Measurements from ENCODE around the gene C18orf54.
A peak's percentile ranks its signal among the peaks of the same experiment; 100 is the strongest.
"Not testable (repeated sequence)": the region's sequence is repeated elsewhere in the genome, so short reads cannot be mapped to it uniquely, and the experiment has no call there.

The C18orf54 gene

GRCh38 chr18:54357082-54357659 is 535 bp upstream of the C18orf54 start:
- Histone ChIP-seq H3K36me3 (ENCODE audit: insufficient read depth, low read length) (no peaks in the 10 kb centered on the region), H3K27me3 (ENCODE audit: control insufficient read depth in 1 of 2, insufficient read depth in 2 of 2, low read length in 2 of 2) (no peaks in the 10 kb centered on the region), H3K9me3 (ENCODE audit: low read length) (no peaks in the 10 kb centered on the region), H3K4me1 (ENCODE audit: insufficient read depth, low read length) (peaks cover 10% of the 10 kb centered on the region), H3K4me3 (ENCODE audit: low read depth in 1 of 2, low read length in 2 of 2) (peak overlapping the region; percentile 80 to 92), H3K27ac (ENCODE audit: low read depth, low read length) (peak overlapping the region; percentile 37), H3K9ac (ENCODE audit: low read length) (peak overlapping the region; percentile 59)

GRCh38 chr18:54358495-54359040 is 862 bp downstream of the C18orf54 start:
- Histone ChIP-seq H3K27ac (ENCODE audit: low read depth, low read length) (peak overlapping the region; percentile 13), H3K9me3 (ENCODE audit: low read length) (no peaks in the 10 kb centered on the region), H3K4me3 (ENCODE audit: low read depth in 1 of 2, low read length in 2 of 2) (peak overlapping the region; percentile 80 to 92), H3K9ac (ENCODE audit: low read length) (peak overlapping the region; percentile 59), H3K36me3 (ENCODE audit: insufficient read depth, low read length) (no peaks in the 10 kb centered on the region), H3K4me1 (ENCODE audit: insufficient read depth, low read length) (peaks cover 10% of the 10 kb centered on the region), H3K27me3 (ENCODE audit: control insufficient read depth in 1 of 2, insufficient read depth in 2 of 2, low read length in 2 of 2) (no peaks in the 10 kb centered on the region)

- H3K4me3 ChIP-seq (ENCODE audit: low read depth in 1 of 2, low read length in 2 of 2) = no peak overlapping the region
- H3K4me1 ChIP-seq (ENCODE audit: insufficient read depth, low read length) = peaks cover 10% of the 10 kb centered on the region
- H3K9ac ChIP-seq (ENCODE audit: low read length) = no peak overlapping the region
- H3K36me3 ChIP-seq (ENCODE audit: insufficient read depth, low read length) = no peaks in the 10 kb centered on the region
- no peaks in the 10 kb centered on the region for H3K27me3 ChIP-seq (ENCODE audit: control insufficient read depth in 1 of 2, insufficient read depth in 2 of 2, low read length in 2 of 2)
- H3K27ac ChIP-seq (ENCODE audit: low read depth, low read length) = no peak overlapping the region
- H3K9me3 ChIP-seq (ENCODE audit: low read length) = no peaks in the 10 kb centered on the region
Observed at GRCh38 chr18:54359233-54359632, 1.5 kb downstream of the C18orf54 start.

- no peaks in the 10 kb centered on the region for H3K36me3 ChIP-seq (ENCODE audit: insufficient read depth, low read length)
Observed at GRCh38 chr18:54360406-54360805, 2.7 kb downstream of the C18orf54 start.

GRCh38 chr18:54378057-54378456 is 20.4 kb downstream of the C18orf54 start:
- no peaks in the 10 kb centered on the region for H3K9me3 ChIP-seq (ENCODE audit: low read length)
- no peak overlapping the region for H3K27ac ChIP-seq (ENCODE audit: low read depth, low read length)
- no peaks in the 10 kb centered on the region for H3K36me3 ChIP-seq (ENCODE audit: insufficient read depth, low read length)
- no peaks in the 10 kb centered on the region for H3K27me3 ChIP-seq (ENCODE audit: control insufficient read depth in 1 of 2, insufficient read depth in 2 of 2, low read length in 2 of 2)
- H3K9ac ChIP-seq (ENCODE audit: low read length) = no peak overlapping the region
- no peaks in the 10 kb centered on the region for H3K4me1 ChIP-seq (ENCODE audit: insufficient read depth, low read length)
- no peak overlapping the region for H3K4me3 ChIP-seq (ENCODE audit: low read depth in 1 of 2, low read length in 2 of 2)

More at GRCh38 chr18:54360406-54360805, 2.7 kb downstream of the C18orf54 start:
- no peak overlapping the region for H3K9ac ChIP-seq (ENCODE audit: low read length)
- H3K27ac ChIP-seq (ENCODE audit: low read depth, low read length) = no peak overlapping the region
- H3K4me3 ChIP-seq (ENCODE audit: low read depth in 1 of 2, low read length in 2 of 2) = no peak overlapping the region
- H3K9me3 ChIP-seq (ENCODE audit: low read length) = no peaks in the 10 kb centered on the region
- peaks cover 10% of the 10 kb centered on the region for H3K4me1 ChIP-seq (ENCODE audit: insufficient read depth, low read length)
- no peaks in the 10 kb centered on the region for H3K27me3 ChIP-seq (ENCODE audit: control insufficient read depth in 1 of 2, insufficient read depth in 2 of 2, low read length in 2 of 2)

GRCh38 chr18:54381640-54382039 is 23.9 kb downstream of the C18orf54 start:
- Histone ChIP-seq H3K9me3 (ENCODE audit: low read length) (no peaks in the 10 kb centered on the region), H3K27ac (ENCODE audit: low read depth, low read length) (no peak overlapping the region), H3K27me3 (ENCODE audit: control insufficient read depth in 1 of 2, insufficient read depth in 2 of 2, low read length in 2 of 2) (no peaks in the 10 kb centered on the region), H3K4me3 (ENCODE audit: low read depth in 1 of 2, low read length in 2 of 2) (no peak overlapping the region), H3K36me3 (ENCODE audit: insufficient read depth, low read length) (no peaks in the 10 kb centered on the region), H3K9ac (ENCODE audit: low read length) (no peak overlapping the region), H3K4me1 (ENCODE audit: insufficient read depth, low read length) (no peaks in the 10 kb centered on the region)

- H3K4me3 ChIP-seq (ENCODE audit: low read depth in 1 of 2, low read length in 2 of 2) = no peak overlapping the region
- H3K36me3 ChIP-seq (ENCODE audit: insufficient read depth, low read length) = no peaks in the 10 kb centered on the region
- H3K27ac ChIP-seq (ENCODE audit: low read depth, low read length) = no peak overlapping the region
- no peaks in the 10 kb centered on the region for H3K27me3 ChIP-seq (ENCODE audit: control insufficient read depth in 1 of 2, insufficient read depth in 2 of 2, low read length in 2 of 2)
- no peak overlapping the region for H3K9ac ChIP-seq (ENCODE audit: low read length)
- no peaks in the 10 kb centered on the region for H3K9me3 ChIP-seq (ENCODE audit: low read length)
- H3K4me1 ChIP-seq (ENCODE audit: insufficient read depth, low read length) = no peaks in the 10 kb centered on the region
Observed at GRCh38 chr18:54382076-54382475, 24.4 kb downstream of the C18orf54 start.

- H3K4me1 ChIP-seq (ENCODE audit: insufficient read depth, low read length) = no peaks in the 10 kb centered on the region
- H3K36me3 ChIP-seq (ENCODE audit: insufficient read depth, low read length) = no peaks in the 10 kb centered on the region
- no peaks in the 10 kb centered on the region for H3K9me3 ChIP-seq (ENCODE audit: low read length)
- H3K27ac ChIP-seq (ENCODE audit: low read depth, low read length) = no peak overlapping the region
- H3K27me3 ChIP-seq (ENCODE audit: control insufficient read depth in 1 of 2, insufficient read depth in 2 of 2, low read length in 2 of 2) = no peaks in the 10 kb centered on the region
- H3K9ac ChIP-seq (ENCODE audit: low read length) = no peak overlapping the region
- no peak overlapping the region for H3K4me3 ChIP-seq (ENCODE audit: low read depth in 1 of 2, low read length in 2 of 2)
Observed at GRCh38 chr18:54382733-54383252, 25.1 kb downstream of the C18orf54 start.

- Histone ChIP-seq H3K36me3 (ENCODE audit: insufficient read depth, low read length) (no peaks in the 10 kb centered on the region), H3K4me1 (ENCODE audit: insufficient read depth, low read length) (no peaks in the 10 kb centered on the region), H3K4me3 (ENCODE audit: low read depth in 1 of 2, low read length in 2 of 2) (no peak overlapping the region), H3K9ac (ENCODE audit: low read length) (no peak overlapping the region), H3K27ac (ENCODE audit: low read depth, low read length) (no peak overlapping the region), H3K27me3 (ENCODE audit: control insufficient read depth in 1 of 2, insufficient read depth in 2 of 2, low read length in 2 of 2) (no peaks in the 10 kb centered on the region), H3K9me3 (ENCODE audit: low read length) (no peaks in the 10 kb centered on the region)
Observed at GRCh38 chr18:54386043-54386442, 28.3 kb downstream of the C18orf54 start.

- not testable (repeated sequence) for H3K9ac ChIP-seq (ENCODE audit: low read length); H3K9me3 ChIP-seq (ENCODE audit: low read length); H3K4me1 ChIP-seq (ENCODE audit: insufficient read depth, low read length); H3K4me3 ChIP-seq (ENCODE audit: low read depth in 1 of 2, low read length in 2 of 2); H3K36me3 ChIP-seq (ENCODE audit: insufficient read depth, low read length); H3K27me3 ChIP-seq (ENCODE audit: control insufficient read depth in 1 of 2, insufficient read depth in 2 of 2, low read length in 2 of 2); H3K27ac ChIP-seq (ENCODE audit: low read depth, low read length)
Observed at GRCh38 chr18:54386800-54387495, 29.2 kb downstream of the C18orf54 start.

- no peaks in the 10 kb centered on the region for H3K4me1 ChIP-seq (ENCODE audit: insufficient read depth, low read length)
- H3K9ac ChIP-seq (ENCODE audit: low read length) = no peak overlapping the region
- no peaks in the 10 kb centered on the region for H3K9me3 ChIP-seq (ENCODE audit: low read length)
- no peak overlapping the region for H3K27ac ChIP-seq (ENCODE audit: low read depth, low read length)
- no peaks in the 10 kb centered on the region for H3K27me3 ChIP-seq (ENCODE audit: control insufficient read depth in 1 of 2, insufficient read depth in 2 of 2, low read length in 2 of 2)
- no peaks in the 10 kb centered on the region for H3K36me3 ChIP-seq (ENCODE audit: insufficient read depth, low read length)
- H3K4me3 ChIP-seq (ENCODE audit: low read depth in 1 of 2, low read length in 2 of 2) = no peak overlapping the region
Observed at GRCh38 chr18:54387631-54388030, 29.9 kb downstream of the C18orf54 start.

All from muscle layer of colon (tissue), 2 donors.